HEK293 (cell line): ENCODE results near the gene BRD3OS.

Source experiments
- GLIS1 ChIP-seq: fragments of 450-650 bp; formaldehyde crosslinking; IDR thresholded peaks from 2 replicates; pipeline ENCODE4 v1.5.1; 2016; ENCODE audit warnings: missing biosample characterization, missing genetic modification characterization
- ZNF248 ChIP-seq: fragments of 450-650 bp; formaldehyde crosslinking; IDR thresholded peaks from 2 replicates; pipeline ENCODE4 v1.5.1; 2017; ENCODE audit warnings: missing biosample characterization, missing genetic modification characterization
- TF ChIP-seq, protein P1 (sequence below): fragments of 450-650 bp; formaldehyde crosslinking; IDR thresholded peaks from 2 replicates; pipeline ENCODE4 v1.5.1; 2016; ENCODE audit warnings: missing biosample characterization, missing genetic modification characterization

DNA sequence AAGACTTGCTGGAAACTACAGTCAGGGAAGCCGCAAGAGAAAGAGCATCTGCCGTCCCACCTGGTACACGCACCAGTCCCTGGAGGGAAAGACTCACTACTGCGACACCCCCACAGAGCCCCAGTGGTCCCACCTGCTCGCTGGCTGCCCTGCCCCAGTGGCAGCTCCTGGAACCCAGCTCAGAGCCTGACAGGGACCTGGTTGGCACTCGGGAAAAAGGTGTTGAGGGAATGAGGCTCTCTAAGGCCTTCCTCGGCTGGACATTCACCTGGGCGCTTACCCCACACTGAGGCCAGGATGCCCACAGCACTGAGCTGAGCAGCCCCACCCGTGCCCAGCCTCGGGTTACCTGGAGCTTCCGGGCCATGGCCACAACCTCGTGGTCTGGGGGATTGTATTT lies 19.7 kb downstream of the BRD3OS start:
- TF ChIP-seq ZNF248 (tag by site-specific recombination) (no peak), GLIS1 (tag by site-specific recombination) (no peak)
- TF ChIP-seq, protein P1, sequence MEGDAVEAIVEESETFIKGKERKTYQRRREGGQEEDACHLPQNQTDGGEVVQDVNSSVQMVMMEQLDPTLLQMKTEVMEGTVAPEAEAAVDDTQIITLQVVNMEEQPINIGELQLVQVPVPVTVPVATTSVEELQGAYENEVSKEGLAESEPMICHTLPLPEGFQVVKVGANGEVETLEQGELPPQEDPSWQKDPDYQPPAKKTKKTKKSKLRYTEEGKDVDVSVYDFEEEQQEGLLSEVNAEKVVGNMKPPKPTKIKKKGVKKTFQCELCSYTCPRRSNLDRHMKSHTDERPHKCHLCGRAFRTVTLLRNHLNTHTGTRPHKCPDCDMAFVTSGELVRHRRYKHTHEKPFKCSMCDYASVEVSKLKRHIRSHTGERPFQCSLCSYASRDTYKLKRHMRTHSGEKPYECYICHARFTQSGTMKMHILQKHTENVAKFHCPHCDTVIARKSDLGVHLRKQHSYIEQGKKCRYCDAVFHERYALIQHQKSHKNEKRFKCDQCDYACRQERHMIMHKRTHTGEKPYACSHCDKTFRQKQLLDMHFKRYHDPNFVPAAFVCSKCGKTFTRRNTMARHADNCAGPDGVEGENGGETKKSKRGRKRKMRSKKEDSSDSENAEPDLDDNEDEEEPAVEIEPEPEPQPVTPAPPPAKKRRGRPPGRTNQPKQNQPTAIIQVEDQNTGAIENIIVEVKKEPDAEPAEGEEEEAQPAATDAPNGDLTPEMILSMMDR: no peak
